Keratinocyte (primary cell): ENCODE measurements around the gene TMEM135. TPM values are rescaled to one million over a fixed set of nuclear protein-coding genes. Genes with fewer than 3 reads are reported as not detected.

ENCODE experiments used
- DNase-seq: peaks from one replicate; pipeline ENCODE4 v3.0.0-alpha.2; 2011; ENCODE audit warnings: low read depth, missing footprints, low spot score
- FAIRE-seq: peaks from 2 replicates; lab custom pipeline; 2011; peaks lifted over from hg19 to GRCh38; lab: Jason Lieb, UNC
- H2AFZ ChIP-seq: 2 replicates; pipeline ENCODE4 v1.6.0; 2012; ENCODE audit warnings: low read length, control low read depth, inconsistent platforms; ENCODE audit not compliant: control insufficient read depth
- H3K27ac ChIP-seq: 2 replicates; pipeline ENCODE4 v1.5.1; 2011; ENCODE audit warnings: low read length; ENCODE audit not compliant: control insufficient read depth, insufficient read depth
- H3K27me3 ChIP-seq: 3 replicates; pipeline ENCODE4 v1.6.0; 2011; ENCODE audit warnings: low read length; ENCODE audit not compliant: control insufficient read depth, insufficient read depth; ENCODE audit errors: extremely low read depth
- H3K36me3 ChIP-seq, 2 experiments: 2 replicates in 1 of 2; 3 replicates in 1 of 2; pipeline ENCODE4 v1.5.1; 2011; ENCODE audit warnings: low read length in 2 of 2, mild to moderate bottlenecking in 1 of 2; ENCODE audit not compliant: control insufficient read depth in 2 of 2, insufficient read depth in 2 of 2; ENCODE audit errors: extremely low read depth in 1 of 2
- H3K4me1 ChIP-seq: 3 replicates; pipeline ENCODE4 v1.5.1; 2011; ENCODE audit warnings: low read length; ENCODE audit not compliant: control insufficient read depth, insufficient read depth; ENCODE audit errors: extremely low read depth
- H3K4me2 ChIP-seq: 3 replicates; pipeline ENCODE4 v1.6.0; 2011; ENCODE audit warnings: low read depth, low read length; ENCODE audit not compliant: control insufficient read depth, insufficient read depth; ENCODE audit errors: extremely low read depth
- H3K4me3 ChIP-seq, 3 experiments: fragments of 200-600 bp in 1 of 3; sonication (generic) in 1 of 3; 2 replicates in 2 of 3; 3 replicates in 1 of 3; pipeline ENCODE4 v1.5.1; 2011 to 2016; ENCODE audit warnings: low read length in 3 of 3, mild to moderate bottlenecking in 3 of 3, control low read depth in 2 of 3, inconsistent platforms in 1 of 3, low read depth in 1 of 3, mixed read lengths in 1 of 3, mixed run types in 1 of 3, moderate library complexity in 1 of 3; ENCODE audit not compliant: control insufficient read depth in 2 of 3, insufficient read depth in 2 of 3; ENCODE audit errors: extremely low read depth in 1 of 3
- H3K79me2 ChIP-seq: 2 replicates; pipeline ENCODE4 v1.6.0; 2012; ENCODE audit warnings: low read length; ENCODE audit not compliant: control insufficient read depth, insufficient read depth
- H3K9ac ChIP-seq: 3 replicates; pipeline ENCODE4 v1.6.0; 2011; ENCODE audit warnings: low read length; ENCODE audit not compliant: control insufficient read depth, insufficient read depth; ENCODE audit errors: extremely low read depth
- H3K9me1 ChIP-seq: 3 replicates; pipeline ENCODE4 v1.6.0; 2011; ENCODE audit warnings: low read length; ENCODE audit not compliant: control insufficient read depth, insufficient read depth; ENCODE audit errors: extremely low read depth
- H3K9me3 ChIP-seq: 2 replicates; pipeline ENCODE4 v1.5.1; 2012; ENCODE audit warnings: low read depth, low read length; ENCODE audit not compliant: control insufficient read depth
- H4K20me1 ChIP-seq: 3 replicates; pipeline ENCODE4 v1.6.0; 2011; ENCODE audit warnings: low read length; ENCODE audit not compliant: control insufficient read depth, insufficient read depth; ENCODE audit errors: extremely low read depth
- CTCF ChIP-seq, 3 experiments: IDR thresholded peaks in 1 of 3; conservative IDR thresholded peaks in 1 of 3; optimal IDR thresholded peaks in 1 of 3; 2 replicates in 2 of 3; 3 replicates in 1 of 3; pipeline versions ENCODE3 to v1.5.1; 2011; ENCODE audit warnings: low read length in 3 of 3, mild to moderate bottlenecking in 3 of 3, moderate library complexity in 2 of 3, control low read depth in 1 of 3, inconsistent platforms in 1 of 3; ENCODE audit not compliant: insufficient read depth in 2 of 3; ENCODE audit errors: extremely low read depth in 1 of 3
- EZH2 ChIP-seq: IDR thresholded peaks from one replicate; pipeline ENCODE4 v1.6.1; 2012; ENCODE audit warnings: inconsistent platforms, mild to moderate bottlenecking, low read length, moderate library complexity
- dilution Hi-C: fragments of 300-500 bp; cut with MboI; formaldehyde crosslinking; loops from one replicate; pipeline ENCODE4 v1.7.0; 2020; ENCODE audit warnings: low sequenced_read_pairs; ENCODE audit not compliant: extremely low pct_ligation_motif_present
- polyA plus RNA-seq, 5 experiments: library from polyadenylated mRNA; depleted of rRNA in 3 of 5; stranded (reverse) in 3 of 5; stranded (forward) in 1 of 5; unstranded in 1 of 5; fragments of >200 nt; gene quantifications; 1 replicate in 1 of 5; 2 replicates in 3 of 5; 3 replicates in 1 of 5; pipeline versions ENCODE4 v1.2.1 to v1.2.3, GENCODE V29; 2011 to 2012; ENCODE audit warnings: missing spikeins in 2 of 5, low read depth in 1 of 5, low replicate concordance in 1 of 5

The TMEM135 gene
- polyA plus RNA-seq, 1 donor (not counting 4 experiments of a cell fraction or from before 2014, with no cell fraction given), result 15.0 TPM

- no peak overlapping the region for H3K27ac ChIP-seq
- H4K20me1 ChIP-seq, result no peaks in the 10 kb centered on the region
- dilution Hi-C loops, result no loop called here
- H3K4me3 ChIP-seq, result no peak overlapping the region
- no peaks in the 10 kb centered on the region for H3K9me3 ChIP-seq
- H2AFZ ChIP-seq, result no peak overlapping the region
- H3K9ac ChIP-seq, result no peak overlapping the region
- H3K27me3 ChIP-seq, result no peaks in the 10 kb centered on the region
- H3K9me1 ChIP-seq, result no peaks in the 10 kb centered on the region
- H3K79me2 ChIP-seq, result no peaks in the 10 kb centered on the region
- no peak overlapping the region for H3K4me2 ChIP-seq
- no peaks in the 10 kb centered on the region for H3K4me1 ChIP-seq
- DNase-seq (no peak), FAIRE-seq (no peak)
- no peaks in the 10 kb centered on the region for H3K36me3 ChIP-seq
- TF ChIP-seq EZH2, result no peak
- no peak for TF ChIP-seq CTCF (optimal IDR thresholded peaks at IDR 0.05 in 1 of 3, IDR thresholded peaks at IDR 0.05 in 1 of 3, conservative IDR thresholded peaks at IDR 0.05 in 1 of 3; ENCODE audit: extremely low read depth in 1 of 3, insufficient read depth in 2 of 3, low read length in 3 of 3)
Measured at GRCh38 chr11:87223816-87224215, 186.1 kb downstream of the TMEM135 start.

DNA sequence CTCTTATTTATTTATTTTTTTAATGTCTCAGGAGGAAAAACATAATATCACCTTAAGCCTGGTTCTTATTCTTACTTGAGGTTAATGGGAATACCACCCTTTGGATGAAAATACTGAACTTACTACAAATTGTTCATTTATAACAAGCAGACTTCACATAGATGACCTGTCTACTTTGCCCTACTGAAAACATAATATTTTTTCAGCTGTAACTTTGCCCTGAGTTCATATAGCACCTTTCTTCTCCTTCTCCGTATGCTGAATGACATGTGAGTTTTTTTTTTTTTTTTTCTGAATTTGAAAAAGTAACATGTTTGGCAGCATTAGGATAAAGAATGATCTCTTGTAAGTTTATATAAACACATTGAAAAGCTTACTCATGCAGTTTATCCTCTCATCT lies 186.8 kb downstream of the TMEM135 start:
- Histone ChIP-seq H3K27me3 (no peaks in the 10 kb centered on the region), H4K20me1 (no peaks in the 10 kb centered on the region), H3K4me1 (no peaks in the 10 kb centered on the region), H3K9ac (no peak overlapping the region), H2AFZ (no peak overlapping the region), H3K9me3 (no peaks in the 10 kb centered on the region), H3K27ac (no peak overlapping the region), H3K4me2 (no peak overlapping the region), H3K79me2 (no peaks in the 10 kb centered on the region), H3K36me3 (no peaks in the 10 kb centered on the region), H3K9me1 (no peaks in the 10 kb centered on the region), H3K4me3 (no peak overlapping the region)
- TF ChIP-seq CTCF (optimal IDR thresholded peaks at IDR 0.05 in 1 of 3, IDR thresholded peaks at IDR 0.05 in 1 of 3, conservative IDR thresholded peaks at IDR 0.05 in 1 of 3; ENCODE audit: extremely low read depth in 1 of 3, insufficient read depth in 2 of 3, low read length in 3 of 3) (no peak), EZH2 (no peak)
- FAIRE-seq (no peak), DNase-seq (no peak)
- dilution Hi-C loops, result no loop called here
